SU-DHL-6 (cell line): ENCODE data around the gene ZMYM5.

Source experiments
- EZH2phosphoT487 ChIP-seq: fragments of 200-600 bp; sonication (generic), shearing (Covaris generic); conservative IDR thresholded peaks from 2 replicates; pipeline ENCODE4 v1.6.1; 2018; ENCODE audit warnings: mild to moderate bottlenecking, antibody characterized with exemption, low read length, moderate library complexity, mixed read lengths
- TF ChIP-seq, protein P1 (sequence below): fragments of 200-600 bp; sonication (generic); IDR thresholded peaks from one replicate; pipeline ENCODE4 v1.5.1; 2017; ENCODE audit warnings: antibody characterized with exemption, mild to moderate bottlenecking, low read length, moderate library complexity; ENCODE audit not compliant: insufficient read depth, poor library complexity, severe bottlenecking

DNA sequence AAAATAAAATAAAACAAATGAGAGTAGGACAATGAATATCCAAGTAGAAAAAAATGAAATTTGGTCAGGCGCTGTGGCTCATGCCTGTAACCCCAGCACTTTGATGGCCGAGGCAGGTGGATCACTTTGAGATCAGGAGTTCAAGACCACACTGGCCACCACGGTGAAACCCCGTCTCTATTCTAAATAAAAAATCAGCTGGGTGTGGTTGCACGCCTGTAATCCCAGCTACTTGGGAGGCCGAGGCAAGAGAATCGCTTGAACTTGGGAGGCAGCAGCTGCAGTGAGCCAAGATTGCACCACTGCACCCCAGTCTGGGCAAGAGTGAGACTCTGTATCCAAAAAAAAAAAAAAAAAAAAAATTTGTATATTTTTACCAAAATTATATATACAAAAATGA, 18.2 kb upstream of the ZMYM5 start:
- TF ChIP-seq, protein P1, sequence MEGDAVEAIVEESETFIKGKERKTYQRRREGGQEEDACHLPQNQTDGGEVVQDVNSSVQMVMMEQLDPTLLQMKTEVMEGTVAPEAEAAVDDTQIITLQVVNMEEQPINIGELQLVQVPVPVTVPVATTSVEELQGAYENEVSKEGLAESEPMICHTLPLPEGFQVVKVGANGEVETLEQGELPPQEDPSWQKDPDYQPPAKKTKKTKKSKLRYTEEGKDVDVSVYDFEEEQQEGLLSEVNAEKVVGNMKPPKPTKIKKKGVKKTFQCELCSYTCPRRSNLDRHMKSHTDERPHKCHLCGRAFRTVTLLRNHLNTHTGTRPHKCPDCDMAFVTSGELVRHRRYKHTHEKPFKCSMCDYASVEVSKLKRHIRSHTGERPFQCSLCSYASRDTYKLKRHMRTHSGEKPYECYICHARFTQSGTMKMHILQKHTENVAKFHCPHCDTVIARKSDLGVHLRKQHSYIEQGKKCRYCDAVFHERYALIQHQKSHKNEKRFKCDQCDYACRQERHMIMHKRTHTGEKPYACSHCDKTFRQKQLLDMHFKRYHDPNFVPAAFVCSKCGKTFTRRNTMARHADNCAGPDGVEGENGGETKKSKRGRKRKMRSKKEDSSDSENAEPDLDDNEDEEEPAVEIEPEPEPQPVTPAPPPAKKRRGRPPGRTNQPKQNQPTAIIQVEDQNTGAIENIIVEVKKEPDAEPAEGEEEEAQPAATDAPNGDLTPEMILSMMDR = no peak
- TF ChIP-seq EZH2phosphoT487 = no peak
